HuH-7 (cell line): ENCODE data around the gene TBC1D9B.
A peak's percentile ranks its signal among the peaks of the same experiment; 100 is the strongest.

Source experiments
- DNase-seq: peaks from one replicate; pipeline ENCODE4 v3.0.0; 2011; ENCODE audit warnings: low spot score

The TBC1D9B gene

DNA sequence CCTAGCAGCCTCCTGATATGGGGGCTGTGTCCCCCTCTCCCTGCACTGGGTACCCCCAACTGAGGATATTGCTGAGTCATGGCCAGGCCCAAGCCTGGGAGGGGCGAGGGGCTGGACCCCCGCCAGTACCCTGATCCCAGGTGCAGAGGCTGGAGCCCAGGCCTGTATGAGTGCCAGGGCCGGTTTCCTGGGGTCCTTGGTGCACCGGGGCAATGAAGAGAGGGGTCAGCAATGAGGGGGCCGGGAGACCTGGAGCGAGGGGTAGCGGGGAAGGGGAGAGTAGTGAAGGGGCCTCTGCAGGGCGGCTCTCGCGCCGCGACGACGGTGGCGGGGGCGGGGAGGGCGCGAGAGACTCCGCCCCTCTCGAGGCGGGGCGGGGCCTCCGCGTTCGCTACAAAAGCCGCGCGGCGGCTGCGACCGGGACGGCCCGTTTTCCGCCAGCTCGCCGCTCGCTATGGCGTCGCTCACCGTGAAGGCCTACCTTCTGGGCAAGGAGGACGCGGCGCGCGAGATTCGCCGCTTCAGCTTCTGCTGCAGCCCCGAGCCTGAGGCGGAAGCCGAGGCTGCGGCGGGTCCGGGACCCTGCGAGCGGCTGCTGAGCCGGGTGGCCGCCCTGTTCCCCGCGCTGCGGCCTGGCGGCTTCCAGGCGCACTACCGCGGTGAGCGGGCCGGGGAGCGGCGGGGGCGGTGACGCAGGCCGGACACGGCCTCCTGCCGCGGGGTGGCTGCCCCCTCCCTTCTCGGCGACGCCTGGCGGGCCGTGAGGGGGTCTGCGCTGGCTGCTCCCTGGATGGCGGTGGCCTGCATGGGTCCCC, 87.0 kb downstream of the TBC1D9B start, which contains the start of gene SQSTM1:
TSS of gene SQSTM1 (plus strand) at position 423 of the 815 bp plus-strand sequence. CDS start at position 455, 32 bp downstream.
- DNase-seq = peak; percentile 84

DNA sequence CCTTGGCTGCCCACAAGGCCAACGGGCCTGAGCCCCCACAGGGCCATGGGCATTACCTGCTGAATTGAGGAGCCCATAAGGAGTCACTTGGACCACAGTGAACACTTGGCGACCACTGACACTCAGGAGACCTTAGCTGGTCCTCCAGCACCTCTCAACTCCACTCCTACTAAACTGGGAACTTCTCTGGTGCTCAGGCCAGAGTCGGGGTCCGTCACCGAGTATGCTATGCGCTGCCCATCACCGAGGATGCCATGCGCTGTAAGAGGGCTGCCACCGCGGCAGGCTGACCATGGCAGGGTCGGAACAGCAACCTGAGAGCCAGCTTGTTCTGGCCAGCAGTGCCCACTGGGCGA, 87.6 kb downstream of the TBC1D9B start:
- no peak for DNase-seq

DNA sequence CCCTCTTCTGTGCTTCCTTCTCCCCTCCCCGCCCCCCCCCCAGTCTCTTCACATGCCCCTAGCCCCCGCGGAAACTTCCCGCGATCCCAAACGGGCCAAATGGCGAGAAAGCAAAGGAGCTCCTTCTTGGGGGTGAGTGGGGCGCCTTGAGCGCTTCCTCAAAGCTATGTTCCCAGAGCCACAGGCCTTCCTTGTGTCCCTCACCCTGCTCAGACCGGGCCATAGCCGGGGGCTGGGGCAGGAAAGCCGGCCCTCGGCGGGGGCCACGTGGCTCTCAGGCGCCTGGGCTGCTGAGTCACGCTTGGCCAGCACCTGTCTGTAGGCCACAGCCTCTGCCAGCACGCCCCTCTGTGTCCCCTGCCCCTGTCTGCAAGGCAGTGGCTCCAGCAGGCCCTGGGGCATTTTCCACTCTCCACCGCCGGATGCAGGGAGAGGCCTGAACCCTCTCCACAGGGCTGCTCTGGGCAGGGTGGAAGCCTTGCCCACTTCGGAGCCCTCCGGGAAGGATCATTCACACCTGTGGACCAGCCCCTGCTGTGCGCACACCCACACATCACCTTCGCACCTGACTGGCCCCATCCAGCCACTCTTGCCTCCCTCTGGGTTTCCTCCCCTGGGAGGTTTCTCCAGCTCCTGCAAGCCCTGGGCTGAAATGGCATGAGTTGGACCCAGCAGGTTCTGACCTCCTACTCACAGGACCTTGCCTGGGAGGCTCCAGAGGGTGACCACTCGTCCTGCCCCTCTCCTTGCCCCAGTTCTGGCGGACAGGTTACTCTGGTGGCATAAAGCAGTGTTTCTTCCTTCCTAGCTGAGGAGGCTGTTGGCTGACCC, 88.2 kb downstream of the TBC1D9B start:
- DNase-seq = peak; percentile 80

DNA sequence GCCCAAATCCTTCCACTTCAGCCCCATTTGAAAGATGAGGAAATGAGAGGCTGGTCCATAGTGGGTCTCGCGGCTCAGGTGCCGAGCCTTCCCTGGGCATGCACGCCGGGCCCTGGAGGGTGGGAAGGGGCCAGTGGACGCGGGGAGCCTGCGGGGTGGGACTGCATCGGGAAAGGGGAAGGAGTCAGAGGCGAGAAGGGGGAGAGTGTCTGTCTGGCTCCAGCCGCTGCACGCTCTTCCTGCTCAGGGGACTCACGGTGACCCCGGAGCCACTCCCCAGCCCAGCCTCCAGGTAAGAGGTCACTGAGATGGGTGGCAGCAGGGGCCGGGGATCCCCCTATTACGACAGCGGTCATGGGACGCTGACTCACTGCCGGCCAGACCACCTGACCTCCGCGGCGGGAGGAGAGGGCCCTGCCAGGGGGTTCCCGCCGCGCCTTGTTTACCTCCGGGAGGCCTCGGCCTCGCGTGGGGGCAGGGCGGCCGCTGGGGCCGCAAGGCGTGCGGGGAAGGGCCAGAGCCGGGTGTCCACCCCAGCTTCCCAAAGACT, 88.9 kb downstream of the TBC1D9B start:
- DNase-seq = peak; percentile 97

DNA sequence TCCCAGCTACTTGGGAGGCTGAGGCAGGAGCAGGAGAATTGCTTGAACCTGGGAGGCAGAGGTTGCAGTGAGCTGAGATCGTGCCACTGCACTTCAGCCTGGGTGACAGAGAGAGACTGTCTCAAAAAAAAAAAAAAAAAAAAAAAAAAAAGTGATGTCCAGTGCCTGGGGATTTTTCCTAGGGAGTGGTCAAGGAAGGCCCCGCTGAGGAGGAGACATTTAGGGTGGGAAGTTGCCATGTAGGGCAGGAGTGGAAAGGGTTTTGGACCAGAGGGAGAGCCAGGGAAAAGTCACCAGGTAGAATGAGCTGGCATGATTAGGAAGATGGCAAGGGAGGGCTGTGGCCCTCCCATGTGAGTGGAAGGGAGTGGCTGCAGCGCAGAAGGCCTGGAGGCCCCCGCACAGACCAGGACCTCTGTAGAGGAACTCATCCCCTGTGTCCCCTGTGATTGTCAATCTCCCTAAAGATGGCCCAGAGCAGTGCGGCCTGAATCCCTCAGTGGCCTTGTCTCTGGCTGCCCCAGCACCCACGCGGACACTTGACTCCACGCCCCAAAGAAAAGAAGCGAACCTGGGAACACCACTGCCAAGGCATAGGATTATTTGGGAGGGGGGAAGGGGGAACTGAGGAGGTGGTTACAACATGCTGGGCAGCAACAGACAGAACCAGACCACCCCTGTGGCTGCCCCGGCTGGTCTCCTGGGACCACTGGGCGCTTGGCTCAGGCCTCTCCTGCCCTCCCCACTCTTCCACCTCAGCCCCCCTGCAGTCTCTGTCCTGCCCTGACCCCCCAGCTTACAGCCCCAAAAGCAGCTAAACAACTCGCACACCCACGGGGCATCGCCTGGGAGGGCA, 89.6 kb downstream of the TBC1D9B start:
- no peak for DNase-seq

DNA sequence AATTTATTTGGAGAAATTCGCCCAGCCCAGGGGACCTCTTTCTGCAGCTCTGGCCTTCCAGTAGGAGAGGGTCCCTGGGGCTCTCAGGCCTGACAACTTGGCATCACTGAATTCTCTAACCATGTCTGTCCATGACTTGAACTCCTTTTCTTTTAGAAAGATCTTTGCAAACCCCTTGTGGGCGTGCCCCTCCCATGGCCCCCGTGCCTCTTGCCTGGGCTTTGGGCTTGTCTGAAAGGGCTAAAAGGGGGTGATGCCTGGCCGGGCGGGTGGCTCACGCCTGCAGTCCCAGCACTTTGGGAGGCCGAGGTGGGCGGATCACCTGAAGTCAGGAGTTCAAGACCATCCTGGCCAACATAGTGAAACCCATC, 90.2 kb downstream of the TBC1D9B start:
- DNase-seq = no peak

DNA sequence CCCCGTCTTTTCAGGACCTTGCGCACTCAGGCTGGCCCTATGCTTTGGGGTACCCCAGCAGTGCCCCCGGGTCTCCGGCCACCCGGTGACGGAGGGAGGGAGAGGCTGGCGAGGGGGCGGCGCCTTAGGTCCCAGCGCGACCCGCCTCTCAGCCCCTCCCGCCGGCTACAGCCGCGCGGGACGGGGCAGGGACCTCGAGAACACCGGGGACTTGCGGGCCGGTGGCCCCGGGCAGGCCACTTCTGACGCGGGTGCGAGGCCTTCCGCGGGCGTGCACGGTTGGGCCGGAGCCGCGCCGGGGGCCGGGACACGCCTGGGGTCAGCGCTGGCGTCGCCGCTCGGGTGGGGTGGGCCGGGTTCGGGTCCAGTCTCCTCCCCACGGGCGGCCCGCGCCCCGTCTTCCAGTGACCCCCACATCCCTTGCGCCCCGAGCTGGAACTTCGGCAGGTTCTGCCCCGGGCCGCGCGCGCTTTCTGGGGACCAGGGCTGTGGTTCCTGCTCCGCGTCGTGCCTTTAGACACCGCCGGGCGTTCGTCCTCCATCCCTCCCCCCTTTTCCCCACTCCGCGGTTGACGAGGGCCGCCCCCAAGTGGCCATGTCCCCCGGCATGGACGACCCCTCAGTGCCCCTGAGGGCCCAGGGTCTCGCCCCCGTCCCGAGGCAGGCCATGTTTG, 90.8 kb downstream of the TBC1D9B start:
- DNase-seq = no peak

DNA sequence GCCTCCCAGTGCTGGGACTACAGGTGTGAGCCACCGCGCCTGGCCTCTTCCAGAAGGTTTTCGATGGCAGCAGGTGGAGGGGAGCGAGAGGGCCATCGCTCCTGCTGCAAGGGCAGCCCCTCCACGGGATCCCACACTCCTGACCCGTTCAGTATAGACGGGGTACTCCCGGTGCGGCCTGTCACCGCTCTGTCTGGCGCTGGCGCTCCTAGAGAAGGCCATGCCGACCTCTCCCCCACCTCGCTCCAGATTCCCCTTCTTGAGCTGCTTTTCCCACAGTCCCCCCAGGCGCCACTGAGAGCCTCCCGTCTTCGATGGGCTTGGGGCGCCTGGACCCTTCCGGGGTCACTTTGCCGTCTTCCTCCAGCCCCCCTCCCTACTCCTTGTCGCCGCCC, 91.3 kb downstream of the TBC1D9B start:
- DNase-seq = no peak

DNA sequence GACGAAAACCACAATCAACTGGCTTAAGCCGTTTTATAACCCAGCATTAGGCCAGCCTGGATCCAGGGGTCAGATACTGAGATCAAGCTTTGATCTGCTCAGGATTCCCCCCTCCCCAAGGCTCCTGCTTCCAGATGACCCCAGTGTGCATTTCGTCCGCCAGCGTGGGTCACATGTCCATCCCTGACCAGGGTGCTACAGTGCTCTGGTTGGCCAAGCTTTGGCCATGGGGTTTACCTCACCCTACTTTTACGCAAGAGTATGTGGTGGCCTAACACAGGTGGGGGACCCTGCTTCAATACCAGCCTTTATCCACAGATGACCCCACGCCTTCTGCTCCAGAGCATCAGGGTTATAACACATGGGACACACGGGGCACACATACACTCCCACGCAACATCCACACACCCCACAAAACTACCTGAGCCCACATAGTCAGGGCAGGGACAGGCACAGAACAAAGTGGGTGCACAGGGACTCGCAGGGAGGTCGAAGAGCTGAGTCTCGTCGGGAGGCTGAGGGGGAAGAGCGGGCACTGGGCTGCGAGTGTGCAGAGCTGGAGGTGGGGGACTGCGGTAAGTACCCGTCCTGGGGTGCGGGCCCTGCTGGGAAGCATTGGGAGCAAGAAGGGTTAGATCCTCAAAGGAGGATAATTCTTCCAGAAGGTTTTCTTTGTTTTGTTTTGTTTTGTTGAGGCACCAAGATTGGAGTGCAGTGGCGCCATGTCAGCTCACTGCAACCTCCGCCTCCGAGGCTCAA, 92.0 kb downstream of the TBC1D9B start:
- no peak for DNase-seq

DNA sequence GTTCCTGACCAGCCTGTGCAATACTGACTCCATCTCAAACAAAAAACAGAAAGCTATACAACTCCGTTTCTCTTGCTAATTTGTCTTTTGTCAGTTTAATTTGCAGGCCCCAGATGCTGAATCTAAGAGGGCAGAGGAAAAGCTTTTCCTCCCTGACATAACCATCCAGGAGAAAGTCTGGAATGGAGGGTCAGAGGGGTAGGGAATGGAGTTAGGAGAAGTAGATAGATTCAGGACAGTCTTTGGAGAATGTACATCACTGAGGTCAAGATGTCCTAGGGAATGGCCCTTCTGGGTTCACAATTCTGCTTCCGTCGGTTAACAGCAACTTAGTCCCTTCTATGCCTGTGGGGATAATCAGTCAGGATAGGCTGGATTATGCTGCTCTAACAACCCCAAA, 93.6 kb downstream of the TBC1D9B start:
- DNase-seq = no peak

DNA sequence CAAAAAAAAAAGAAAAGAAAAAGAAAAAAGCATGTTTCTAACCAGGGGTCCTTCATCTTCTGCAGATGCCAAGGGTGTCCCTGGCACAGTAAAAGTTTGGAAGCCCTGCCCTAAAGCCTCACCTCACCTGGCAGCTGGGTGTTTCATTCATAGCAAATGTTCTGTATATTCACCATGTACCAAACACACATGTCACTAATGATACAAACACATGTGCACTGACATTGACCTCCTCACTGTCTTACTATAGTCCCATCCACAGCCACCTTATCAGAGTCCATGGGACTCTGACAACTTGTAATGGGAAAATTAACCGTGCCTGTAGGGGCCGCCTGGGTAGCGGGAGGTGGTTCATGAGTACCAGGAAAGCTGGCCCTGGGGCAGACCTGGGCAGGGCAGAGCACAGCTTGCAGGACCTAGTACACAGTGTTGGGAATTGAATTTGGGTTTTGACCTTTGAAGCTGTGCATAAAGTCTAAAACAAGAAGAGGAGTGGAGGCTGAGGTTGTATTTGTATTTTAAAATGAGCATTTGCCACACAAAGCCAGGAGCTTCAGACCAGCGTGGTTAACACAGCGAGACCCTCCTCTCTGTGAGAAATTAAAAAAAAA, 94.6 kb downstream of the TBC1D9B start:
- DNase-seq = no peak

DNA sequence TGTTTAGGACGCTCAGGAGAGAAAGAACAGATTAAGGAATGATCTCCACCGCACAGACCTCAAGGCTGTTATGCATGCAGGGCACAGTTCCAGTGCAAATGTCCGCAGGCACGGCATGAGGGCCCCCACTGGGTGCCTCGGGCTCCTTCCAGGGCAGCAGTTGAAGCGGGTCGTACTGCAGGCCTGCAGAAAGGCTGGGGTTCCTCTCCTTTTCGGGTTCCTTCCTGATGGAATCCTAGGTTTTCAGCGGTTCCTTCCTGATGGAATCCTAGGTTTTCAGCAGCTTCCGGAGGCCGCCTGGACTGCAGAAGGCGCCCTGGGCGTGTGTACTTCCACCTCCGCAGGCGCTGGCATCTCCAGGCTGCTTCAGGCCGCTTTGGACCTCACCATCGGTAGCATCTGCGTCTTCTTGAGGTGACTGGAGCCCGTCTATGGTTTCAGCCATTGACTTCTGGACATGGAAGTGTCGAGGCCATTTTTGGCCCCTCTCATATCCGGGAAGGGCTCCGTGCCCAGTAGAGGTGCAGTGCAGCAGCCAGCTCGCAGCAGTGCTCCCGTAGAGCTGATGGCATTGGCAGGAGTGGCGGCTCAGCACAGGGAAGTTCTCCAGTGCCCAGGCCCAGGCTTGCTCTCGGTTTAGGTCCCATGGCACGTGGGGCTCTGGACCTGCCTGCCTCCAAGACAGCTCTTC, 95.4 kb downstream of the TBC1D9B start:
- DNase-seq = no peak
